KOPT-K1 (cell line): ENCODE data around the gene PAPSS1.
A peak's percentile ranks its signal among the peaks of the same experiment; 100 is the strongest.

Source experiments
- H3K27ac ChIP-seq: fragments of 200-600 bp; sonication (generic); 2 replicates; pipeline ENCODE4 v1.5.1; 2016; ENCODE audit warnings: antibody characterized with exemption, mild to moderate bottlenecking, low read depth, low read length; ENCODE audit not compliant: poor library complexity, severe bottlenecking
- H3K36me3 ChIP-seq: fragments of 200-600 bp; sonication (generic); 2 replicates; pipeline ENCODE4 v1.5.1; 2017; ENCODE audit warnings: antibody characterized with exemption, mild to moderate bottlenecking, low read length, moderate library complexity; ENCODE audit not compliant: insufficient read depth
- H3K9me3 ChIP-seq: fragments of 200-600 bp; sonication (generic); 2 replicates; pipeline ENCODE4 v1.5.1; 2017; ENCODE audit warnings: antibody characterized with exemption, low read length, mild to moderate bottlenecking; ENCODE audit not compliant: insufficient read depth, poor library complexity, severe bottlenecking

PAPSS1 gene

DNA sequence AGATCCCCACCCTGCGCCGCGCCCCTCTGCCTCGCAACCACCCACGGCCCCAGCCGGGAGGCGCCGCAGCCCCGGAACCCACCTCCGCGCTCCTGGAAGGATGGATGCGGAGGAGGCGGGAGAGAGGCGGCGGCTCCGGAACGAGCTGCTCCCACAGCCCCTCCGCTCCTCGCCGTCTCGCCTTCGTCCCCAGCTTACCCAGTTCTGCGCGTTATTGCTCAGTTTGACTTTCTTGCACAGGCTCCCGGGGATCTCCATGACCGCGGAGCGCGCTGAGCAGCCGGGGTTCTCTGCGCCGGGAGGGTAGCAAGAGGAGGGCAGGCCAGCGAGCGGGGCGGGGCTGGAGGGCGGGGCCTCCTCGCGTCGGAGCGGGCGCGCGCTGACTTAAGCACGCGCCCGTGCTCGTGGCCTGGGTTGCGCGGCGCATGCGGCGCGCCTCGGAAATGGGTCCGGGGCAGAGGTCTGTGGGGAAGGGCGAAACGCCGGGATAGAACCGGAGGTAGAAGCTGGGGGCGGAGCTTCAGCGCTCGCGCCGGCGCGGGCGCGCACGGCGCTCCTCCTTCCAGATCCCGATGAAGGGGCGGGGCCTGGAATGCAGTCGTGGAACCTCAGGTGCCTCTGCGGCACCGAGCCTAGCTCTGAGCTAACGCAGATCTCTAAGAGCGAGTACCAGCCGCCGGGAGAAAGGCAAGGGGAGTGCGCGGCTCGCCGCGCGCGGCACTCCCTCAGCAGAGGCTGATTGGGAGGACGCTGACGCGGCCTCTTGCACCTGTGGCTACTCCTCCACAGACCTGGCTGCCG lies at the start of gene PAPSS1:
Gene PAPSS1, minus strand, starts transcription at position 313 of the 801 bp plus-strand sequence. Its CDS starts 55 bp downstream, at position 258.
- Histone ChIP-seq H3K9me3 (no peaks in the 10 kb centered on the region), H3K27ac (peak within 1 kb of the TSS; percentile 42), H3K36me3 (no peaks in the 10 kb centered on the region)

DNA sequence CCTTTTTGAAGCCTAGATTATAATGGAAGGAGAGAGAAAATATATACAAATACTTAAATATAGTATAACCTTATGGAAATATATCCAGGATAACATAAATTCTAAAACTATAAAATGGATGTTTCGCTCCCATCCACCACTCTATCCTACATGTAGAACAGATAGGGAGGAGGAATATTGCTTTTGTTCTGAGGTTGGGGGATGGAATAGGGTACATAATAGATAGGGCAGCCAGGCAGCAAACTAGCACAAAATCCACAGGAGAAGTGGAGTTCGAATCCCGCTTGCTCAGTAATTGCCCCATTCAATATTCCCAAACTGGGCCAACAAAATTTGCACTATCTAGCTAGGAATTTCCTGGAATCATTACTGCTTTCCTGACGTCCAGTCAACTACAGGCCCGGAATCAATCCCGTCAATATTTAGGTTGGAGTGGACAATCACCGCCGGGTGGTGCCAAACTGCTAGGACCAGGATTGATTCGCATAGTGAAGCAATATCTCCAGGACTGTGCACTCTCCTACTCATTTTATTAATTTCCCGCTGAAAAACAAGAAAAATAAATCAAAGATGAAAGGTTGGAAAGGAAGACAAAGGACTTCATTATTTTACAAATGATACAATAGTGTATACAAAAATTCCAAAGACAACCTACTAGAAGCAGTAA lies 40.4 kb upstream of the PAPSS1 start:
- Histone ChIP-seq H3K27ac (no peak overlapping the region), H3K9me3 (no peaks in the 10 kb centered on the region), H3K36me3 (no peaks in the 10 kb centered on the region)

GRCh38 chr4:107757864-107758476 lies 37.9 kb upstream of the PAPSS1 start:
- no peak overlapping the region for H3K27ac ChIP-seq
- no peaks in the 10 kb centered on the region for H3K9me3 ChIP-seq
- no peaks in the 10 kb centered on the region for H3K36me3 ChIP-seq

- Histone ChIP-seq H3K9me3 (no peaks in the 10 kb centered on the region), H3K27ac (no peak overlapping the region), H3K36me3 (no peaks in the 10 kb centered on the region)
These were observed 37.2 kb upstream of the PAPSS1 start for GRCh38 chr4:107757283-107757682.

DNA sequence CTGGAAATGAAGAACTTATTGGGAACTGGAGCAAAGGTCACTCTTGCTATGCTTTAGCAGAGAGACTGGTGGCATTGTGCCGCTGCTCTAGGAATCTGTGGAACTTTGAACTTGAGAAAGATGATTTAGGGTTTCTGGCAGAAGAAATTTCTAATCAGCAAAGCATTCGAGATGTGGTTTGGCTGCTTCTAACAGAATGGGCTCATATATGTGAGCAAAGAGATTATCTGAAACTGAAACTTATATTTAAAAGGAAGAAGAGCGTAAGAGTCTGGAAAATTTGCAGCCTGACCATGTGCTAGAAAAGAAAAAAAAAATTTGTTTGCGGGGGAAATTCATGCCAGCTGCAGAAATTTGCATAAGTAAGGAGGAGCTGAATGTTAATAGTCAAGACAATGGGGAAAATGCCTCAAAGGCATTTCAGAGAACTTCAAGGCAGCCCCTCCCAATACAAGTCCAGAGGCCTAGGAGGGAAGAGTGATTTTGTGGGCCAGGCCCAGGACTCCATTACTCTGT lies 35.9 kb upstream of the PAPSS1 start:
- no peak overlapping the region for H3K27ac ChIP-seq
- H3K36me3 ChIP-seq, result no peaks in the 10 kb centered on the region
- no peaks in the 10 kb centered on the region for H3K9me3 ChIP-seq

GRCh38 chr4:107751670-107752069 lies 31.6 kb upstream of the PAPSS1 start:
- Histone ChIP-seq H3K36me3 (no peaks in the 10 kb centered on the region), H3K27ac (no peak overlapping the region), H3K9me3 (no peaks in the 10 kb centered on the region)

DNA sequence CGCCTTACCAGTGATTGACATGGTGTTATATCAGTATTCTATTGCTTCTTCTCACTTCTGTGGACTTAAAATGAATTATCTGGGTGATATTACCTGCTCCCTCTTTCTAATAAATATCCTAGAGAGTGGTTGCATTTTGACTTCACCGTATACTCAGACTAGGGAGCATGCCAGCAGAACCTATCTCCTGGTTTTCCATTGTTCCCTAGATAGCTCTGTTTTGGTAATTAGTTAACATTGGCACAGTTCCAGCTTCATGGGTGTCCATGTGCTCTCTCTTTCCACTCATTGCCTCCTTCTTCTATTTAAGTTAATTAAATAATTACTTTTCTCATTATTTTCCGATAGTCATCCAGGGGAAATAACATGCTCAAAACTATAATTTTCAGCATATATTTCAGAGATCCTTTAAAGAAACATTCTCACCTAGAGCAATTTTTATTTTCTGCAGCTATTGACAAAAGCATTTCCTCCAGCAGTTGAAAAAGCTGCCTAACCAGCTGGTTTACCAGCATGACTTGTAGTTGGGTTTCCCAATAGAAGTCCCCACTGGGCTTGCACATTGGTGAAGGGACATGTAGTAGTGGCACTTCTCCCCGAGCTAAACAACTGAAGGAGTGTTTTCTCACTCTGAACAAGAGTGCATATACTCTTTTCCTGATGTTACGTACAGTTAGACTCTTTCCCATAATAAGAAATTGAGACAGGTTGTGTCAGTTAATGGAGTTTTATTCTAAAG lies 27.9 kb upstream of the PAPSS1 start:
- H3K36me3 ChIP-seq, result no peaks in the 10 kb centered on the region
- H3K27ac ChIP-seq, result no peak overlapping the region
- peaks cover 5% of the 10 kb centered on the region for H3K9me3 ChIP-seq

GRCh38 chr4:107746161-107746560 lies 26.1 kb upstream of the PAPSS1 start:
- H3K9me3 ChIP-seq, result peaks cover 5% of the 10 kb centered on the region

GRCh38 chr4:107744532-107744931 lies 24.5 kb upstream of the PAPSS1 start:
- H3K36me3 ChIP-seq, result no peaks in the 10 kb centered on the region
- no peak overlapping the region for H3K27ac ChIP-seq
- peaks cover 5% of the 10 kb centered on the region for H3K9me3 ChIP-seq

More at GRCh38 chr4:107746161-107746560, 26.1 kb upstream of the PAPSS1 start:
- Histone ChIP-seq H3K36me3 (no peaks in the 10 kb centered on the region), H3K27ac (no peak overlapping the region)

GRCh38 chr4:107743532-107743931 lies 23.5 kb upstream of the PAPSS1 start:
- H3K27ac ChIP-seq, result no peak overlapping the region
- H3K36me3 ChIP-seq, result no peaks in the 10 kb centered on the region
- H3K9me3 ChIP-seq, result peaks cover 5% of the 10 kb centered on the region

GRCh38 chr4:107742791-107743190 lies 22.8 kb upstream of the PAPSS1 start:
- peaks cover 5% of the 10 kb centered on the region for H3K9me3 ChIP-seq
- no peaks in the 10 kb centered on the region for H3K36me3 ChIP-seq
- no peak overlapping the region for H3K27ac ChIP-seq

GRCh38 chr4:107742196-107742595 lies 22.2 kb upstream of the PAPSS1 start:
- Histone ChIP-seq H3K27ac (no peak overlapping the region), H3K9me3 (peaks cover 5% of the 10 kb centered on the region), H3K36me3 (no peaks in the 10 kb centered on the region)

- Histone ChIP-seq H3K27ac (no peak overlapping the region), H3K36me3 (no peaks in the 10 kb centered on the region), H3K9me3 (peaks cover 5% of the 10 kb centered on the region)
These were observed 21.1 kb upstream of the PAPSS1 start for GRCh38 chr4:107740950-107741701.

GRCh38 chr4:107740381-107740780 lies 20.3 kb upstream of the PAPSS1 start:
- no peaks in the 10 kb centered on the region for H3K36me3 ChIP-seq
- no peak overlapping the region for H3K27ac ChIP-seq
- H3K9me3 ChIP-seq, result peaks cover 3% of the 10 kb centered on the region
